ENCODE measurements around the gene WARS2.

DNA sequence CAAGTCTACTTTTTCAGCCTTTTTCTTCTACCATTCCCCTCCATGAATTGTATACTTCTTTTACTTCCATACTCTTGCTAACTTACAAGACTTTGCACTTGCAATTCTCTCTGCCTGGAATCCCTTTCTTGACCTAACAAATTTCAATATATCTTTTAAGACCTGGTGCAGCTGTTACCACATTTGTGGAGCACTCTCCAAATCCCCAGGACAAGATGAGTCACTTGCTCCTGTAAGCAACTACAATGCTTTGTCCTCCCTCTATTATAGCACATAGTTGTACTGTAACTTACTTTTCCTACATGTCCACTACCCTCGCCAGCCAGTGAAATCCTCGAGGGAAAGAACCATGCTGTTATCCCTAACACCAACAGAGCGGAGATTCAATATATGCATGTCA, 43.1 kb downstream of the WARS2 start:
- TF ChIP-seq POLR2A (IDR thresholded peaks at IDR 0.05), result no peak
- TF ChIP-seq, protein P1, sequence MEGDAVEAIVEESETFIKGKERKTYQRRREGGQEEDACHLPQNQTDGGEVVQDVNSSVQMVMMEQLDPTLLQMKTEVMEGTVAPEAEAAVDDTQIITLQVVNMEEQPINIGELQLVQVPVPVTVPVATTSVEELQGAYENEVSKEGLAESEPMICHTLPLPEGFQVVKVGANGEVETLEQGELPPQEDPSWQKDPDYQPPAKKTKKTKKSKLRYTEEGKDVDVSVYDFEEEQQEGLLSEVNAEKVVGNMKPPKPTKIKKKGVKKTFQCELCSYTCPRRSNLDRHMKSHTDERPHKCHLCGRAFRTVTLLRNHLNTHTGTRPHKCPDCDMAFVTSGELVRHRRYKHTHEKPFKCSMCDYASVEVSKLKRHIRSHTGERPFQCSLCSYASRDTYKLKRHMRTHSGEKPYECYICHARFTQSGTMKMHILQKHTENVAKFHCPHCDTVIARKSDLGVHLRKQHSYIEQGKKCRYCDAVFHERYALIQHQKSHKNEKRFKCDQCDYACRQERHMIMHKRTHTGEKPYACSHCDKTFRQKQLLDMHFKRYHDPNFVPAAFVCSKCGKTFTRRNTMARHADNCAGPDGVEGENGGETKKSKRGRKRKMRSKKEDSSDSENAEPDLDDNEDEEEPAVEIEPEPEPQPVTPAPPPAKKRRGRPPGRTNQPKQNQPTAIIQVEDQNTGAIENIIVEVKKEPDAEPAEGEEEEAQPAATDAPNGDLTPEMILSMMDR (IDR thresholded peaks at IDR 0.05), result no peak

All from right lobe of liver (tissue), 4 donors.